HepG2 (cell line): ENCODE data around the gene LLGL2. TPM values are rescaled to one million over a fixed set of nuclear protein-coding genes. Genes with fewer than 3 reads are reported as not detected.
A peak's percentile ranks its signal among the peaks of the same experiment; 100 is the strongest.

Experiments
- CC2D1A ChIP-seq: sonication (generic); formaldehyde crosslinking; IDR thresholded peaks from 2 replicates; pipeline ENCODE4 v1.8.1; 2023; ENCODE audit warnings: mild to moderate bottlenecking, missing genetic modification reagents
- ERF ChIP-seq: IDR thresholded peaks from 2 replicates; pipeline ENCODE4 v1.6.1; 2018; ENCODE audit warnings: missing biosample characterization, missing genetic modification reagents
- GTF2F1 ChIP-seq: fragments of 150-350 bp; IDR thresholded peaks from 2 replicates; pipeline ENCODE4 v1.6.1; 2014; ENCODE audit warnings: low read length
- HMGXB3 ChIP-seq: sonication (generic); formaldehyde crosslinking; IDR thresholded peaks from 2 replicates; pipeline ENCODE4 v1.4.0; 2020; ENCODE audit warnings: missing genetic modification reagents, borderline replicate concordance
- KLF12 ChIP-seq: sonication (generic); formaldehyde crosslinking; IDR thresholded peaks from 2 replicates; pipeline ENCODE4 v1.4.0; 2020; ENCODE audit warnings: missing genetic modification reagents, borderline replicate concordance
- MBD4 ChIP-seq: IDR thresholded peaks from 2 replicates; pipeline ENCODE4 v1.6.1; 2012; ENCODE audit warnings: low read length, inconsistent platforms, borderline replicate concordance
- MLLT10 ChIP-seq: sonication (generic); formaldehyde crosslinking; IDR thresholded peaks from 2 replicates; pipeline ENCODE4 v1.4.0; 2020; ENCODE audit warnings: missing genetic modification reagents
- TFAP4 ChIP-seq: sonication (generic); IDR thresholded peaks from 2 replicates; pipeline ENCODE4 v1.6.1; 2016; ENCODE audit warnings: low read depth, borderline replicate concordance
- THAP9 ChIP-seq: sonication (generic); formaldehyde crosslinking; IDR thresholded peaks from 2 replicates; pipeline ENCODE4; 2020; ENCODE audit warnings: missing genetic modification reagents, mild to moderate bottlenecking, borderline replicate concordance
- TP53 ChIP-seq: sonication (generic); formaldehyde crosslinking; conservative IDR thresholded peaks from 2 replicates; pipeline ENCODE4 v1.4.0; 2020; ENCODE audit warnings: missing genetic modification reagents
- ZNF18 ChIP-seq: sonication (generic); formaldehyde crosslinking; IDR thresholded peaks from 2 replicates; pipeline ENCODE4 v1.8.0; 2022; ENCODE audit warnings: mild to moderate bottlenecking, missing genetic modification reagents; ENCODE audit not compliant: insufficient replicate concordance
- ZNF260 ChIP-seq: sonication (generic); formaldehyde crosslinking; IDR thresholded peaks from 2 replicates; pipeline ENCODE4 v1.4.0; 2020; ENCODE audit warnings: missing genetic modification reagents, low read depth, mild to moderate bottlenecking, borderline replicate concordance
- ZNF383 ChIP-seq: sonication (generic); formaldehyde crosslinking; IDR thresholded peaks from 2 replicates; pipeline ENCODE4 v1.4.0; 2020; ENCODE audit warnings: missing genetic modification reagents, mild to moderate bottlenecking, borderline replicate concordance
- ZNF577 ChIP-seq: sonication (generic); formaldehyde crosslinking; IDR thresholded peaks from 2 replicates; pipeline ENCODE4 v1.4.0; 2020; ENCODE audit warnings: mild to moderate bottlenecking, low read depth, missing genetic modification reagents, borderline replicate concordance
- ZNF614 ChIP-seq: IDR thresholded peaks from 2 replicates; pipeline ENCODE4 v1.6.1; 2018; ENCODE audit warnings: missing biosample characterization, missing genetic modification reagents, inconsistent platforms, borderline replicate concordance
- ZNF782 ChIP-seq: sonication (generic); formaldehyde crosslinking; IDR thresholded peaks from 2 replicates; pipeline ENCODE4 v1.4.0; 2020; ENCODE audit warnings: missing genetic modification reagents, mild to moderate bottlenecking, borderline replicate concordance
- ZNF878 ChIP-seq: sonication (generic); formaldehyde crosslinking; IDR thresholded peaks from 2 replicates; pipeline ENCODE4 v1.8.1; 2023; ENCODE audit warnings: mild to moderate bottlenecking, missing genetic modification reagents, moderate library complexity
- ZSCAN29 ChIP-seq: sonication (generic); formaldehyde crosslinking; conservative IDR thresholded peaks from 2 replicates; pipeline ENCODE4 v1.4.0; 2020; ENCODE audit warnings: mild to moderate bottlenecking, missing genetic modification reagents
- polyA plus RNA-seq, 8 experiments: library from polyadenylated mRNA; depleted of rRNA in 3 of 8; stranded (reverse) in 7 of 8; unstranded in 1 of 8; fragments of >200 nt; fragmentation: Illumina TruSeq in 4 of 8; extraction: Trizol in 4 of 8; gene quantifications; 2 replicates each; pipeline versions ENCODE4 v1.2.1 to v1.2.3, GENCODE V29; 2011 to 2016; ENCODE audit warnings: low read depth in 4 of 8, missing spikeins in 1 of 8, mixed read lengths in 1 of 8; ENCODE audit not compliant: insufficient read depth in 1 of 8
- total RNA-seq, 5 experiments: library from RNA; depleted of rRNA; stranded (reverse); fragments of >200 nt; fragmentation: Illumina TruSeq; extraction: Trizol; gene quantifications; 2 replicates each; pipeline ENCODE4 v1.2.3, GENCODE V29; 2016; ENCODE audit warnings: low read depth in 1 of 5

Gene LLGL2
- total and polyA plus RNA-seq, 2 of the 13 experiments (the other 11 are each of a cell fraction or from before 2014, with no cell fraction given): 83.0 to 86.7 TPM

GRCh38 chr17:75552425-75553294, 27.2 kb downstream of the LLGL2 start (continued):
- TF ChIP-seq TP53: no peak
- peak; percentile 53 for TF ChIP-seq ZNF614
- no peak for TF ChIP-seq ZNF878 (CRISPR knock-in tag)
- peak; percentile 66 for TF ChIP-seq ERF
- TF ChIP-seq ZNF260 (CRISPR knock-in tag): no peak
- TF ChIP-seq TFAP4: peak; percentile 52; the same call in 1 of the 2 replicates
- TF ChIP-seq GTF2F1: no peak
- no peak for TF ChIP-seq ZSCAN29
- TF ChIP-seq MBD4: no peak
- TF ChIP-seq CC2D1A (CRISPR knock-in tag): no peak
- no peak for TF ChIP-seq ZNF577
- no peak for TF ChIP-seq ZNF782
- TF ChIP-seq MLLT10: no peak
- no peak for TF ChIP-seq HMGXB3 (CRISPR knock-in tag)
- peak; percentile 0; the same call in 1 of the 2 replicates for TF ChIP-seq ZNF383
- TF ChIP-seq ZNF18: no peak
- peak; percentile 24; the same call in 1 of the 2 replicates for TF ChIP-seq KLF12 (CRISPR knock-in tag)
- TF ChIP-seq THAP9 (CRISPR knock-in tag): no peak
